ENCODE results near the gene CDC42BPA.

DNA sequence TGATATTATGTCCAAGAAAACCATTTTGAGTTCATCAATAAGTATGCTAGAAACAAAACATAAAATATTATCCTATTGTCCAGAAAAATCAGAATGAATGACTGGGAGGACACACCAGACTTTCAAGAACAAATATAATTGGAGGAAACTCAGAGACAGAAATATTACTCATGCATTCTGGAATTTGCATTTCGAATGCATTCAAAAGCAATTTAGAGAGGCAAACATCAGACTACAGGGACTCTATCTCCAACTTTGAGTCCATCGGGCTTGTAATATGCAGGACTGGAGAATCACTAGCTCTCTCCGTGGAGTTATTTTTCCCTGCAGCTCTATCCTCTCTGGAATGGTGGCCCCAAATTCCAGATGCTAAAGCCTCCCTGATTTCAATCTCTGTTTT is 161.8 kb downstream of the CDC42BPA start:
- TF ChIP-seq, protein P1, sequence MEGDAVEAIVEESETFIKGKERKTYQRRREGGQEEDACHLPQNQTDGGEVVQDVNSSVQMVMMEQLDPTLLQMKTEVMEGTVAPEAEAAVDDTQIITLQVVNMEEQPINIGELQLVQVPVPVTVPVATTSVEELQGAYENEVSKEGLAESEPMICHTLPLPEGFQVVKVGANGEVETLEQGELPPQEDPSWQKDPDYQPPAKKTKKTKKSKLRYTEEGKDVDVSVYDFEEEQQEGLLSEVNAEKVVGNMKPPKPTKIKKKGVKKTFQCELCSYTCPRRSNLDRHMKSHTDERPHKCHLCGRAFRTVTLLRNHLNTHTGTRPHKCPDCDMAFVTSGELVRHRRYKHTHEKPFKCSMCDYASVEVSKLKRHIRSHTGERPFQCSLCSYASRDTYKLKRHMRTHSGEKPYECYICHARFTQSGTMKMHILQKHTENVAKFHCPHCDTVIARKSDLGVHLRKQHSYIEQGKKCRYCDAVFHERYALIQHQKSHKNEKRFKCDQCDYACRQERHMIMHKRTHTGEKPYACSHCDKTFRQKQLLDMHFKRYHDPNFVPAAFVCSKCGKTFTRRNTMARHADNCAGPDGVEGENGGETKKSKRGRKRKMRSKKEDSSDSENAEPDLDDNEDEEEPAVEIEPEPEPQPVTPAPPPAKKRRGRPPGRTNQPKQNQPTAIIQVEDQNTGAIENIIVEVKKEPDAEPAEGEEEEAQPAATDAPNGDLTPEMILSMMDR (IDR thresholded peaks at IDR 0.05), result no peak
- TF ChIP-seq POLR2A (IDR thresholded peaks at IDR 0.05) (no peak), EP300 (IDR thresholded peaks at IDR 0.05) (no peak)
